ENCODE data around the gene BFSP2.

BFSP2 gene

GRCh38 chr3:133400006-133400515, at the start of gene BFSP2:
Gene BFSP2, plus strand, starts transcription at chr3:133400056. Its CDS starts 28 bp downstream, at chr3:133400084.
- Histone ChIP-seq H3K36me3 (ENCODE audit: control insufficient read depth, insufficient read depth, low read length) (no peaks in the 10 kb centered on the region), H3K4me3 (ENCODE audit: low read depth, low read length) (no peak within 1 kb of the TSS), H3K9ac (ENCODE audit: low read depth, low read length) (no peak within 1 kb of the TSS), H3K27me3 (ENCODE audit: control insufficient read depth, insufficient read depth, low read length) (no peaks in the 10 kb centered on the region), H3K4me1 (ENCODE audit: control insufficient read depth, insufficient read depth, low read length) (peaks cover 4% of the 10 kb centered on the region), H3K9me3 (ENCODE audit: control insufficient read depth, insufficient read depth, low read length) (no peaks in the 10 kb centered on the region)

GRCh38 chr3:133354721-133355120, 45.1 kb upstream of the BFSP2 start:
- no peaks in the 10 kb centered on the region for H3K27me3 ChIP-seq (ENCODE audit: control insufficient read depth, insufficient read depth, low read length)
- H3K4me1 ChIP-seq (ENCODE audit: control insufficient read depth, insufficient read depth, low read length): no peaks in the 10 kb centered on the region
- no peak overlapping the region for H3K9ac ChIP-seq (ENCODE audit: low read depth, low read length)
- no peak overlapping the region for H3K4me3 ChIP-seq (ENCODE audit: low read depth, low read length)
- no peaks in the 10 kb centered on the region for H3K9me3 ChIP-seq (ENCODE audit: control insufficient read depth, insufficient read depth, low read length)
- H3K36me3 ChIP-seq (ENCODE audit: control insufficient read depth, insufficient read depth, low read length): no peaks in the 10 kb centered on the region

- Histone ChIP-seq H3K27me3 (ENCODE audit: control insufficient read depth, insufficient read depth, low read length) (no peaks in the 10 kb centered on the region), H3K36me3 (ENCODE audit: control insufficient read depth, insufficient read depth, low read length) (no peaks in the 10 kb centered on the region), H3K4me1 (ENCODE audit: control insufficient read depth, insufficient read depth, low read length) (no peaks in the 10 kb centered on the region), H3K4me3 (ENCODE audit: low read depth, low read length) (no peak overlapping the region), H3K9ac (ENCODE audit: low read depth, low read length) (no peak overlapping the region), H3K9me3 (ENCODE audit: control insufficient read depth, insufficient read depth, low read length) (no peaks in the 10 kb centered on the region)
Observed at GRCh38 chr3:133360476-133360875, 39.4 kb upstream of the BFSP2 start.

GRCh38 chr3:133361011-133361410, 38.8 kb upstream of the BFSP2 start:
- H3K4me1 ChIP-seq (ENCODE audit: control insufficient read depth, insufficient read depth, low read length): no peaks in the 10 kb centered on the region
- H3K4me3 ChIP-seq (ENCODE audit: low read depth, low read length): no peak overlapping the region
- no peaks in the 10 kb centered on the region for H3K9me3 ChIP-seq (ENCODE audit: control insufficient read depth, insufficient read depth, low read length)
- no peaks in the 10 kb centered on the region for H3K36me3 ChIP-seq (ENCODE audit: control insufficient read depth, insufficient read depth, low read length)
- no peaks in the 10 kb centered on the region for H3K27me3 ChIP-seq (ENCODE audit: control insufficient read depth, insufficient read depth, low read length)
- H3K9ac ChIP-seq (ENCODE audit: low read depth, low read length): no peak overlapping the region

GRCh38 chr3:133361435-133361834, 38.4 kb upstream of the BFSP2 start:
- Histone ChIP-seq H3K9ac (ENCODE audit: low read depth, low read length) (no peak overlapping the region), H3K36me3 (ENCODE audit: control insufficient read depth, insufficient read depth, low read length) (no peaks in the 10 kb centered on the region), H3K27me3 (ENCODE audit: control insufficient read depth, insufficient read depth, low read length) (no peaks in the 10 kb centered on the region), H3K4me1 (ENCODE audit: control insufficient read depth, insufficient read depth, low read length) (no peaks in the 10 kb centered on the region), H3K4me3 (ENCODE audit: low read depth, low read length) (no peak overlapping the region), H3K9me3 (ENCODE audit: control insufficient read depth, insufficient read depth, low read length) (no peaks in the 10 kb centered on the region)

GRCh38 chr3:133362539-133362938, 37.3 kb upstream of the BFSP2 start:
- Histone ChIP-seq H3K4me3 (ENCODE audit: low read depth, low read length) (no peak overlapping the region), H3K9me3 (ENCODE audit: control insufficient read depth, insufficient read depth, low read length) (no peaks in the 10 kb centered on the region), H3K4me1 (ENCODE audit: control insufficient read depth, insufficient read depth, low read length) (no peaks in the 10 kb centered on the region), H3K27me3 (ENCODE audit: control insufficient read depth, insufficient read depth, low read length) (no peaks in the 10 kb centered on the region), H3K9ac (ENCODE audit: low read depth, low read length) (no peak overlapping the region), H3K36me3 (ENCODE audit: control insufficient read depth, insufficient read depth, low read length) (no peaks in the 10 kb centered on the region)

- H3K36me3 ChIP-seq (ENCODE audit: control insufficient read depth, insufficient read depth, low read length): no peaks in the 10 kb centered on the region
- H3K27me3 ChIP-seq (ENCODE audit: control insufficient read depth, insufficient read depth, low read length): no peaks in the 10 kb centered on the region
- no peak overlapping the region for H3K9ac ChIP-seq (ENCODE audit: low read depth, low read length)
- no peaks in the 10 kb centered on the region for H3K9me3 ChIP-seq (ENCODE audit: control insufficient read depth, insufficient read depth, low read length)
- H3K4me3 ChIP-seq (ENCODE audit: low read depth, low read length): no peak overlapping the region
- no peaks in the 10 kb centered on the region for H3K4me1 ChIP-seq (ENCODE audit: control insufficient read depth, insufficient read depth, low read length)
Observed at GRCh38 chr3:133364704-133365103, 35.2 kb upstream of the BFSP2 start.

GRCh38 chr3:133366921-133367320, 32.9 kb upstream of the BFSP2 start:
- H3K4me3 ChIP-seq (ENCODE audit: low read depth, low read length): no peak overlapping the region
- no peaks in the 10 kb centered on the region for H3K36me3 ChIP-seq (ENCODE audit: control insufficient read depth, insufficient read depth, low read length)
- H3K4me1 ChIP-seq (ENCODE audit: control insufficient read depth, insufficient read depth, low read length): no peaks in the 10 kb centered on the region
- H3K27me3 ChIP-seq (ENCODE audit: control insufficient read depth, insufficient read depth, low read length): no peaks in the 10 kb centered on the region
- H3K9me3 ChIP-seq (ENCODE audit: control insufficient read depth, insufficient read depth, low read length): no peaks in the 10 kb centered on the region
- no peak overlapping the region for H3K9ac ChIP-seq (ENCODE audit: low read depth, low read length)

GRCh38 chr3:133367403-133367802, 32.5 kb upstream of the BFSP2 start:
- Histone ChIP-seq H3K9me3 (ENCODE audit: control insufficient read depth, insufficient read depth, low read length) (no peaks in the 10 kb centered on the region), H3K9ac (ENCODE audit: low read depth, low read length) (no peak overlapping the region), H3K4me1 (ENCODE audit: control insufficient read depth, insufficient read depth, low read length) (no peaks in the 10 kb centered on the region), H3K36me3 (ENCODE audit: control insufficient read depth, insufficient read depth, low read length) (no peaks in the 10 kb centered on the region), H3K27me3 (ENCODE audit: control insufficient read depth, insufficient read depth, low read length) (no peaks in the 10 kb centered on the region), H3K4me3 (ENCODE audit: low read depth, low read length) (no peak overlapping the region)

GRCh38 chr3:133367956-133368355, 31.9 kb upstream of the BFSP2 start:
- no peaks in the 10 kb centered on the region for H3K9me3 ChIP-seq (ENCODE audit: control insufficient read depth, insufficient read depth, low read length)
- H3K4me1 ChIP-seq (ENCODE audit: control insufficient read depth, insufficient read depth, low read length): no peaks in the 10 kb centered on the region
- no peaks in the 10 kb centered on the region for H3K27me3 ChIP-seq (ENCODE audit: control insufficient read depth, insufficient read depth, low read length)
- no peak overlapping the region for H3K9ac ChIP-seq (ENCODE audit: low read depth, low read length)
- H3K4me3 ChIP-seq (ENCODE audit: low read depth, low read length): no peak overlapping the region
- no peaks in the 10 kb centered on the region for H3K36me3 ChIP-seq (ENCODE audit: control insufficient read depth, insufficient read depth, low read length)

- H3K36me3 ChIP-seq (ENCODE audit: control insufficient read depth, insufficient read depth, low read length): no peaks in the 10 kb centered on the region
Observed at GRCh38 chr3:133368371-133369067, 31.3 kb upstream of the BFSP2 start.

GRCh38 chr3:133369068-133369440, 30.8 kb upstream of the BFSP2 start:
- no peaks in the 10 kb centered on the region for H3K4me1 ChIP-seq (ENCODE audit: control insufficient read depth, insufficient read depth, low read length)
- H3K27me3 ChIP-seq (ENCODE audit: control insufficient read depth, insufficient read depth, low read length): no peaks in the 10 kb centered on the region
- H3K9me3 ChIP-seq (ENCODE audit: control insufficient read depth, insufficient read depth, low read length): no peaks in the 10 kb centered on the region
- H3K4me3 ChIP-seq (ENCODE audit: low read depth, low read length): no peak overlapping the region
- H3K9ac ChIP-seq (ENCODE audit: low read depth, low read length): no peak overlapping the region
- H3K36me3 ChIP-seq (ENCODE audit: control insufficient read depth, insufficient read depth, low read length): no peaks in the 10 kb centered on the region

More at GRCh38 chr3:133368371-133369067, 31.3 kb upstream of the BFSP2 start:
- Histone ChIP-seq H3K9me3 (ENCODE audit: control insufficient read depth, insufficient read depth, low read length) (no peaks in the 10 kb centered on the region), H3K9ac (ENCODE audit: low read depth, low read length) (no peak overlapping the region), H3K27me3 (ENCODE audit: control insufficient read depth, insufficient read depth, low read length) (no peaks in the 10 kb centered on the region), H3K4me3 (ENCODE audit: low read depth, low read length) (no peak overlapping the region), H3K4me1 (ENCODE audit: control insufficient read depth, insufficient read depth, low read length) (no peaks in the 10 kb centered on the region)

All from iPS-15b (cell line).